OCI-LY7 (cell line): ENCODE data around the gene ARHGAP18. TPM values are rescaled to one million over a fixed set of nuclear protein-coding genes. Genes with fewer than 3 reads are reported as not detected.
A peak's percentile ranks its signal among the peaks of the same experiment; 100 is the strongest.

Source experiments
- BruUV-seq: library from RNA; stranded (reverse); fragments of 400-500 nt; replicated peaks from 2 replicates; lab custom pipeline; 2021; lab: Mats Ljungman, UMichigan
- CTCF ChIA-PET: fragments of 300-600 bp; sonication (Branson Sonifier 250); formaldehyde crosslinking; loops from one replicate; lab custom pipeline; 2022; ENCODE audit warnings: antibody characterized with exemption; ENCODE audit not compliant: unreplicated experiment; lab: Charles Lee
- POLR2A ChIA-PET: fragments of 300-600 bp; sonication (Branson Sonifier 250); formaldehyde crosslinking; loops from one replicate; lab custom pipeline; 2022; ENCODE audit warnings: antibody characterized with exemption; lab: Charles Lee
- DNase-seq: peaks from one replicate; pipeline ENCODE4 v3.0.0-alpha.2; 2015; ENCODE audit warnings: low spot score
- H2AFZ ChIP-seq: fragments of 200-600 bp; sonication (generic), shearing (Covaris generic); 2 replicates; pipeline ENCODE4 v1.6.1; 2014; ENCODE audit warnings: mild to moderate bottlenecking, antibody characterized with exemption, low read length, moderate library complexity
- H3K27ac ChIP-seq: fragments of 200-600 bp; sonication (generic); 2 replicates; pipeline ENCODE4 v1.5.1; 2014; ENCODE audit warnings: mixed run types, low read depth, mild to moderate bottlenecking, moderate library complexity, low read length, inconsistent platforms; ENCODE audit not compliant: poor library complexity, severe bottlenecking
- H3K36me3 ChIP-seq: fragments of 200-600 bp; sonication (generic); 2 replicates; pipeline ENCODE4 v1.6.1; 2014; ENCODE audit warnings: mild to moderate bottlenecking, antibody characterized with exemption, low read length, moderate library complexity, mixed read lengths; ENCODE audit not compliant: insufficient read depth
- H3K4me1 ChIP-seq: fragments of 200-600 bp; sonication (generic); 2 replicates; pipeline ENCODE4 v1.5.1; 2014; ENCODE audit warnings: mild to moderate bottlenecking, low read length; ENCODE audit not compliant: insufficient read depth, poor library complexity, severe bottlenecking
- H3K4me2 ChIP-seq: fragments of 200-600 bp; sonication (generic); 2 replicates; pipeline ENCODE4 v1.6.1; 2014; ENCODE audit warnings: mild to moderate bottlenecking, low read length
- H3K4me3 ChIP-seq: fragments of 200-600 bp; sonication (generic); 2 replicates; pipeline ENCODE4 v1.5.1; 2014; ENCODE audit warnings: mild to moderate bottlenecking, low read depth, low read length; ENCODE audit not compliant: poor library complexity, severe bottlenecking
- H3K79me2 ChIP-seq: fragments of 200-600 bp; sonication (generic); 2 replicates; pipeline ENCODE4 v1.6.1; 2016; ENCODE audit warnings: low read depth, mild to moderate bottlenecking, low read length, moderate library complexity, mixed read lengths; ENCODE audit not compliant: insufficient read depth
- H3K9me2 ChIP-seq: fragments of 200-600 bp; sonication (generic); 2 replicates; pipeline ENCODE4 v1.6.1; 2016; ENCODE audit warnings: mild to moderate bottlenecking, low read length, mixed read lengths; ENCODE audit not compliant: insufficient read depth
- H3K9me3 ChIP-seq: fragments of 200-600 bp; sonication (generic); 2 replicates; pipeline ENCODE4 v1.6.1; 2014; ENCODE audit warnings: mild to moderate bottlenecking, mixed run types, low read length, mixed read lengths
- H4K20me1 ChIP-seq: fragments of 200-600 bp; sonication (generic); 2 replicates; pipeline ENCODE4 v1.6.1; 2014; ENCODE audit warnings: mild to moderate bottlenecking, antibody characterized with exemption, low read length, moderate library complexity, mixed read lengths; ENCODE audit not compliant: insufficient read depth
- CTCF ChIP-seq: fragments of 200-600 bp; sonication (generic); conservative IDR thresholded peaks from 2 replicates; pipeline ENCODE4 v1.5.1; 2014; ENCODE audit warnings: mild to moderate bottlenecking, antibody characterized with exemption, low read length, moderate library complexity, mixed read lengths
- EZH2phosphoT487 ChIP-seq: fragments of 200-600 bp; sonication (generic); IDR thresholded peaks from 2 replicates; pipeline ENCODE4 v1.6.1; 2018; ENCODE audit warnings: low read depth, borderline replicate concordance, mild to moderate bottlenecking, mixed run types, antibody characterized with exemption, low read length, moderate library complexity, mixed read lengths
- intact Hi-C: fragments of 100-400 bp; cut with micrococcal nuclease; formaldehyde crosslinking; loops from one replicate; pipeline ENCODE4 v1.10.0; 2022; ENCODE audit not compliant: unreplicated experiment
- total RNA-seq, 2 experiments: library from RNA; depleted of rRNA in 1 of 2; stranded (reverse); fragments of >200 nt in 1 of 2; shearing (Covaris generic) in 1 of 2; gene quantifications; 2 replicates each; pipeline ENCODE4 v1.2.3, GENCODE V29; 2014 to 2022

Gene ARHGAP18
- total RNA-seq, 2 experiments from 2014 or later, result 4.8 to 7.5 TPM

DNA sequence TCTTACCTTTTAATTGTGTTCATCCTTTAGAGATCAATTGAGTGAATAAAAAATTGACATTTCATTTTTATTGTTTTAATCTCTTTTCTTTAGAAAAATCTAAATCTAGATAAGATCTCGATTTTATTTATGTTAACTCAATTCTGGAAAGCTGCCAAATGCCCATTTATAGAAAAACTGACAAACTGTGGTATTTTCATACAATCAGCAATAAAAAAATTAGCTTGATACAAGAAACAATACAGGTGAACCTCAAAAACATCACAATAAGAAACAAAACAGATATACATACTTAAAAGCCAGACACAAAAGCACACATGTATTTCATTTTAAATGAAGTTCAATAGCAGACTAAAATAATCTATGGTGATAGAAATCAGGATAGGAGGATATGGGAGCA is 30.0 kb upstream of the ARHGAP18 start:
- no peaks in the 10 kb centered on the region for H3K36me3 ChIP-seq
- H3K9me2 ChIP-seq, result no peaks in the 10 kb centered on the region
- no peak overlapping the region for H3K4me3 ChIP-seq
- intact Hi-C loops, result no loop called here
- DNase-seq, result no peak
- H3K79me2 ChIP-seq, result no peaks in the 10 kb centered on the region
- BruUV-seq, result no TSS peak
- H3K4me1 ChIP-seq, result peaks cover 9% of the 10 kb centered on the region
- H4K20me1 ChIP-seq, result no peaks in the 10 kb centered on the region
- POLR2A ChIA-PET, result interaction anchor here (0.8 to 1.4 kb wide), 3 partner anchors 10 to 142 kb away, joined by 3 to 5 read pairs (median 3); no protein-coding TSS in a partner anchor
- CTCF ChIA-PET, result interaction anchor here (1.4 kb wide), 1 partner anchor 10 kb away, joined by 3 read pairs; no protein-coding TSS in a partner anchor
- no peaks in the 10 kb centered on the region for H3K9me3 ChIP-seq
- no peak overlapping the region for H3K27ac ChIP-seq
- no peak overlapping the region for H2AFZ ChIP-seq
- no peak overlapping the region for H3K4me2 ChIP-seq
- TF ChIP-seq EZH2phosphoT487 (no peak), CTCF (no peak)

GRCh38 chr6:129736105-129736504 is 26.1 kb upstream of the ARHGAP18 start:
- Histone ChIP-seq H3K79me2 (no peaks in the 10 kb centered on the region), H4K20me1 (no peaks in the 10 kb centered on the region), H3K27ac (no peak overlapping the region), H3K9me2 (no peaks in the 10 kb centered on the region), H3K36me3 (no peaks in the 10 kb centered on the region), H3K9me3 (no peaks in the 10 kb centered on the region), H2AFZ (no peak overlapping the region), H3K4me3 (no peak overlapping the region), H3K4me2 (no peak overlapping the region), H3K4me1 (no peaks in the 10 kb centered on the region)
- no TSS peak for BruUV-seq
- intact Hi-C loops, result no loop called here
- TF ChIP-seq CTCF (no peak), EZH2phosphoT487 (no peak)
- DNase-seq, result no peak
- CTCF ChIA-PET, result no interaction called here
- POLR2A ChIA-PET, result interaction anchor here (0.7 to 1.0 kb wide), 3 partner anchors 8 to 139 kb away, joined by 3 read pairs; no protein-coding TSS in a partner anchor

DNA sequence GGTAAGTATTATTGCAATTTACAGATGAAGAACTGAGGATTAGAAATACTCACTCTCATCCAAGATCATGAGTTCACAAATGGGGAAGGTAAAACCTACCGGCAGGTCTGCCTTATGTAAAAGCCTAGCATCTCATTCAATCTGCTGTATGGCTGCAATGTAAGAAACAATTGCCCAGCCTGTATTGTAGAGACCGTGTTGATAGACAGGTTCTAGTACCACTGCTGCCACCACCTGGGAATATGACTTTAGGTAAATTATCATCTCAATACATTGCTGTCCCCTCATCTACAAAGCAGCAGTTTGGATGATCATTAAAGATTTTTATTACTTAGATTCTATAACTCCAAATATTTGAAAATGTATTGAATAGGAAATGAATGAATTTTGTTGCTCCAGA is 23.3 kb upstream of the ARHGAP18 start:
- H3K79me2 ChIP-seq, result no peaks in the 10 kb centered on the region
- H3K27ac ChIP-seq, result no peak overlapping the region
- intact Hi-C loops, result loop anchor here (5.0 kb wide), 1 partner anchor 61 kb away; no protein-coding TSS in a partner anchor
- H3K9me2 ChIP-seq, result no peaks in the 10 kb centered on the region
- no peak overlapping the region for H2AFZ ChIP-seq
- H3K36me3 ChIP-seq, result no peaks in the 10 kb centered on the region
- TF ChIP-seq CTCF, result peak; percentile 70
- no peak for TF ChIP-seq EZH2phosphoT487
- POLR2A ChIA-PET, result interaction anchor here (0.5 to 1.1 kb wide), 5 partner anchors 9 to 780 kb away, joined by 3 to 4 read pairs (median 3); no protein-coding TSS in a partner anchor
- no peaks in the 10 kb centered on the region for H3K4me1 ChIP-seq
- no TSS peak for BruUV-seq
- no peak overlapping the region for H3K4me2 ChIP-seq
- CTCF ChIA-PET, result no interaction called here
- H4K20me1 ChIP-seq, result no peaks in the 10 kb centered on the region
- no peaks in the 10 kb centered on the region for H3K9me3 ChIP-seq
- H3K4me3 ChIP-seq, result no peak overlapping the region
- peak; percentile 51 for DNase-seq
